ENCODE results near the gene SDHB. TPM values are rescaled to one million over a fixed set of nuclear protein-coding genes. Genes with fewer than 3 reads are reported as not detected.

The SDHB gene
- total and polyA plus RNA-seq, 2 of the 8 experiments (the other 6 are each of a cell fraction or from before 2014, with no cell fraction given), result 84.0 to 98.7 TPM

- TF ChIP-seq TBP (IDR thresholded peaks at IDR 0.05; ENCODE audit: low read depth, low read length) (no peak), SP2 (IDR thresholded peaks at IDR 0.05; ENCODE audit: low read length) (no peak), EP300 (IDR thresholded peaks at IDR 0.05; ENCODE audit: borderline replicate concordance in 1 of 2, low read depth in 2 of 2, low read length in 2 of 2) (no peak)
These were observed 61.7 kb downstream of the SDHB start (continued) for GRCh38 chr1:16992102-16992501.
